Measurements from ENCODE around the gene MTMR4.

DNA sequence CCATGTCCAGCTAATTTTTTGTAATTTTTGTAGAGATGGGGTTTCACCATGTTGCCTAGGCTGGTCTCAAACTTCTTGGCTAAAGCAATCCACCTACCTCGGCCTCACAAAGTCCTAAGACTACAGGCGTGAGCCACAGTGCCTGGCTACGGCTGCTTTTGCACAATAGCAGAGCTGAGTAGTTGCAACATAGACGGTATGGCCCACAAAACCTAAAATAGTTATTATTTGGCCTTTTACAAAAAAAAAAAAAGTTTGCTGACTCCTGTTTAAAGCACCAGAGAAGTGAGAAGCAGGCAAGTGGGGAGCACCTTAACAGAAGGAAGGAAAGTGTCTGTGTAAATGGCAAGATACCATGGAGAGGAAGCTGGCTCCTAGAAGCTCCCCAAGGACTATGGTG lies 20.9 kb downstream of the MTMR4 start:
- TF ChIP-seq BHLHE40 (IDR thresholded peaks at IDR 0.05; ENCODE audit: borderline replicate concordance) (no peak), TARDBP (IDR thresholded peaks at IDR 0.05) (no peak), FOXK2 (IDR thresholded peaks at IDR 0.05) (no peak), FOXM1 (IDR thresholded peaks at IDR 0.05; ENCODE audit: borderline replicate concordance) (no peak), SP1 (IDR thresholded peaks at IDR 0.05) (no peak), L3MBTL2 (conservative IDR thresholded peaks at IDR 0.05) (no peak), SUZ12 (IDR thresholded peaks at IDR 0.05) (no peak), FOXA1 (IDR thresholded peaks at IDR 0.05) (no peak), HDGF (IDR thresholded peaks at IDR 0.05; ENCODE audit: borderline replicate concordance) (no peak), ZNF384 (IDR thresholded peaks at IDR 0.05) (no peak), ARNT (IDR thresholded peaks at IDR 0.05) (no peak), CTBP1 (IDR thresholded peaks at IDR 0.05; ENCODE audit: borderline replicate concordance) (no peak), ELF4 (IDR thresholded peaks at IDR 0.05) (no peak)

Data from HEK293T (cell line).